SK-N-SH treated with all-trans-retinoic acid at 6 μM for 48 hours (cell line): ENCODE data around the gene RPS6KC1.

ENCODE experiments used
- ATAC-seq: fragments of 200-7000 bp; cut with Tn5 transposase; 3 replicates; pipeline ENCODE4 v1.9.1; 2020; ENCODE audit warnings: mild to moderate bottlenecking, moderate library complexity
- ARNTL ChIP-seq: fragments of 450-650 bp; formaldehyde crosslinking; IDR thresholded peaks from 2 replicates; pipeline ENCODE4 v1.5.0; 2020; ENCODE audit warnings: low read depth, mild to moderate bottlenecking, moderate library complexity, borderline replicate concordance
- BACH2 ChIP-seq: fragments of 250-450 bp; sonication (Bioruptor Pico); IDR thresholded peaks from 2 replicates; pipeline ENCODE4 v1.9.0; 2021; ENCODE audit warnings: mild to moderate bottlenecking, borderline replicate concordance
- CREB5 ChIP-seq: fragments of 250-450 bp; sonication (Bioruptor Pico); IDR thresholded peaks from 2 replicates; pipeline ENCODE4 v1.5.1; 2020; ENCODE audit warnings: low read depth, mild to moderate bottlenecking, moderate library complexity
- CSDC2 ChIP-seq: fragments of 250-450 bp; sonication (Bioruptor Pico); IDR thresholded peaks from 2 replicates; pipeline ENCODE4 v1.5.0; 2020; ENCODE audit warnings: mild to moderate bottlenecking, moderate library complexity
- GLIS3 ChIP-seq: fragments of 250-450 bp; sonication (Bioruptor Pico); IDR thresholded peaks from 2 replicates; pipeline ENCODE4 v1.5.0; 2020; ENCODE audit warnings: mild to moderate bottlenecking, moderate library complexity
- ISL1 ChIP-seq: fragments of 250-450 bp; sonication (Bioruptor Pico); IDR thresholded peaks from 2 replicates; pipeline ENCODE4 v2.1.2; 2022; ENCODE audit warnings: mild to moderate bottlenecking, moderate library complexity
- OSR1 ChIP-seq: fragments of 250-450 bp; sonication (Bioruptor Pico); IDR thresholded peaks from 2 replicates; pipeline ENCODE4 v1.8.0; 2022; ENCODE audit warnings: moderate library complexity, mild to moderate bottlenecking, inconsistent platforms
- PATZ1 ChIP-seq: fragments of 250-450 bp; sonication (Bioruptor Pico); IDR thresholded peaks from 2 replicates; pipeline ENCODE4 v1.8.0; 2020; ENCODE audit warnings: mild to moderate bottlenecking, moderate library complexity, borderline replicate concordance
- PPARA ChIP-seq: fragments of 250-450 bp; sonication (Bioruptor Pico); IDR thresholded peaks from 2 replicates; pipeline ENCODE4 v1.5.0; 2020; ENCODE audit warnings: mild to moderate bottlenecking, borderline replicate concordance
- RARB ChIP-seq: fragments of 250-450 bp; sonication (Bioruptor Pico); IDR thresholded peaks from 2 replicates; pipeline ENCODE4 v1.8.0; 2021; ENCODE audit warnings: mild to moderate bottlenecking, moderate library complexity
- SNAI2 ChIP-seq: fragments of 250-450 bp; sonication (Bioruptor Pico); IDR thresholded peaks from 2 replicates; pipeline ENCODE4 v1.5.0; 2020; ENCODE audit warnings: mild to moderate bottlenecking, moderate library complexity
- TOX ChIP-seq: fragments of 250-450 bp; sonication (Bioruptor Pico); IDR thresholded peaks from 2 replicates; pipeline ENCODE4 v1.8.0; 2021; ENCODE audit warnings: mild to moderate bottlenecking, moderate library complexity, borderline replicate concordance
- TSHZ2 ChIP-seq: fragments of 250-450 bp; sonication (Bioruptor Pico); IDR thresholded peaks from 2 replicates; pipeline ENCODE4 v1.5.0; 2020; ENCODE audit warnings: mild to moderate bottlenecking, moderate library complexity
- ZC3H10 ChIP-seq: fragments of 250-450 bp; sonication (Bioruptor Pico); IDR thresholded peaks from 2 replicates; pipeline ENCODE4 v1.5.1; 2021; ENCODE audit warnings: mild to moderate bottlenecking, moderate library complexity
- ZFP3 ChIP-seq: fragments of 250-450 bp; sonication (Bioruptor Pico); IDR thresholded peaks from 2 replicates; pipeline ENCODE4 v1.5.0; 2020; ENCODE audit warnings: mild to moderate bottlenecking, moderate library complexity
- ZNF565 ChIP-seq: fragments of 450-650 bp; formaldehyde crosslinking; conservative IDR thresholded peaks from 2 replicates; pipeline ENCODE4 v1.5.0; 2020; ENCODE audit warnings: low read depth, mild to moderate bottlenecking, moderate library complexity
- ZNF70 ChIP-seq: fragments of 450-650 bp; formaldehyde crosslinking; IDR thresholded peaks from 2 replicates; pipeline ENCODE4 v1.5.0; 2020; ENCODE audit warnings: mild to moderate bottlenecking, moderate library complexity
- ZNF8 ChIP-seq: fragments of 450-650 bp; formaldehyde crosslinking; IDR thresholded peaks from 2 replicates; pipeline ENCODE4 v1.5.0; 2020; ENCODE audit warnings: mild to moderate bottlenecking, moderate library complexity

RPS6KC1 gene

GRCh38 chr1:213014642-213015041 lies 36.4 kb upstream of the RPS6KC1 start:
- ATAC-seq: peak; percentile 0; the same call in 1 of the 3 replicates
- no peak for TF ChIP-seq PATZ1 (CRISPR knock-in tag)
- TF ChIP-seq ZNF70 (CRISPR knock-in tag): no peak
- no peak for TF ChIP-seq BACH2 (CRISPR knock-in tag)

GRCh38 chr1:213015099-213016050 lies 35.7 kb upstream of the RPS6KC1 start, which contains the start of gene ANGEL2:
TSS of gene ANGEL2 (minus strand) at chr1:213015867. CDS start at chr1:213015671, 196 bp downstream.
- 0 out of 2 replicates have a peak, but pooled peaks have one; percentile 26 for TF ChIP-seq ZC3H10 (CRISPR knock-in tag)
- no peak for TF ChIP-seq GLIS3 (CRISPR knock-in tag)
- ATAC-seq: peak; percentile 98

GRCh38 chr1:213017447-213018273 lies 33.4 kb upstream of the RPS6KC1 start:
- no peak for TF ChIP-seq ZC3H10 (CRISPR knock-in tag)
- no peak for TF ChIP-seq ARNTL (CRISPR knock-in tag)
- no peak for TF ChIP-seq RARB (CRISPR knock-in tag)
- no peak for TF ChIP-seq TOX (CRISPR knock-in tag)
- no peak for TF ChIP-seq ZNF8
- no peak for TF ChIP-seq PPARA (CRISPR knock-in tag)
- no peak for TF ChIP-seq ZNF565
- TF ChIP-seq SNAI2 (CRISPR knock-in tag): no peak
- no peak for TF ChIP-seq TSHZ2 (CRISPR knock-in tag)
- no peak for TF ChIP-seq OSR1 (CRISPR knock-in tag)
- no peak for TF ChIP-seq ZNF70 (CRISPR knock-in tag)
- no peak for ATAC-seq

GRCh38 chr1:213019450-213019849 lies 31.6 kb upstream of the RPS6KC1 start:
- TF ChIP-seq PATZ1 (CRISPR knock-in tag) (no peak), ZNF70 (CRISPR knock-in tag) (no peak), PPARA (CRISPR knock-in tag) (no peak), ZC3H10 (CRISPR knock-in tag) (no peak), RARB (CRISPR knock-in tag) (no peak), GLIS3 (CRISPR knock-in tag) (no peak), ISL1 (CRISPR knock-in tag) (no peak), ZFP3 (no peak), TOX (CRISPR knock-in tag) (no peak), OSR1 (CRISPR knock-in tag) (no peak), CREB5 (CRISPR knock-in tag) (no peak), BACH2 (CRISPR knock-in tag) (no peak), CSDC2 (CRISPR knock-in tag) (no peak)
- TF ChIP-seq, all 23 proteins: peak for 0
- no peak for ATAC-seq
